ENCODE measurements around the gene ATXN1.

DNA sequence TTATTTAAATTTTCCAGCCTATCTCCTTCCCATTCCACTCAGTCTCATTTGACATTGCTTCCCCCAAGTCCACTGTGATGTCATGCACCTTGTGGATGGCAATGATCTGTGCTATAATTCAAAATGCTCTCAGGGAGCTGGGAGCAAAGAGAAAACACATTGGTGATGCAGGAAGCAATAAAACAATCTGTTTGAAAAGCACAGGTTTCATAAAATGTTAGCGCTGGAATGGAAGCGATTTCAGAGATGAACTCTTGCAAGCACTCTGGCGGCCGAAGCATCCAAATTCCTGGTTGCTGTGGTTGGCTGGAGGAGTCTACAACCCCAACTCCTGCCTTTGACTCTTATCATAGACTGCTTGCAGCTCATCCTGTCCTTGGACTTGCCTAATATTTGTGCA is 355.9 kb downstream of the ATXN1 start:
- no peak for TF ChIP-seq POLR2AphosphoS5 (IDR thresholded peaks at IDR 0.05; ENCODE audit: low read depth)
- TF ChIP-seq, protein P1, sequence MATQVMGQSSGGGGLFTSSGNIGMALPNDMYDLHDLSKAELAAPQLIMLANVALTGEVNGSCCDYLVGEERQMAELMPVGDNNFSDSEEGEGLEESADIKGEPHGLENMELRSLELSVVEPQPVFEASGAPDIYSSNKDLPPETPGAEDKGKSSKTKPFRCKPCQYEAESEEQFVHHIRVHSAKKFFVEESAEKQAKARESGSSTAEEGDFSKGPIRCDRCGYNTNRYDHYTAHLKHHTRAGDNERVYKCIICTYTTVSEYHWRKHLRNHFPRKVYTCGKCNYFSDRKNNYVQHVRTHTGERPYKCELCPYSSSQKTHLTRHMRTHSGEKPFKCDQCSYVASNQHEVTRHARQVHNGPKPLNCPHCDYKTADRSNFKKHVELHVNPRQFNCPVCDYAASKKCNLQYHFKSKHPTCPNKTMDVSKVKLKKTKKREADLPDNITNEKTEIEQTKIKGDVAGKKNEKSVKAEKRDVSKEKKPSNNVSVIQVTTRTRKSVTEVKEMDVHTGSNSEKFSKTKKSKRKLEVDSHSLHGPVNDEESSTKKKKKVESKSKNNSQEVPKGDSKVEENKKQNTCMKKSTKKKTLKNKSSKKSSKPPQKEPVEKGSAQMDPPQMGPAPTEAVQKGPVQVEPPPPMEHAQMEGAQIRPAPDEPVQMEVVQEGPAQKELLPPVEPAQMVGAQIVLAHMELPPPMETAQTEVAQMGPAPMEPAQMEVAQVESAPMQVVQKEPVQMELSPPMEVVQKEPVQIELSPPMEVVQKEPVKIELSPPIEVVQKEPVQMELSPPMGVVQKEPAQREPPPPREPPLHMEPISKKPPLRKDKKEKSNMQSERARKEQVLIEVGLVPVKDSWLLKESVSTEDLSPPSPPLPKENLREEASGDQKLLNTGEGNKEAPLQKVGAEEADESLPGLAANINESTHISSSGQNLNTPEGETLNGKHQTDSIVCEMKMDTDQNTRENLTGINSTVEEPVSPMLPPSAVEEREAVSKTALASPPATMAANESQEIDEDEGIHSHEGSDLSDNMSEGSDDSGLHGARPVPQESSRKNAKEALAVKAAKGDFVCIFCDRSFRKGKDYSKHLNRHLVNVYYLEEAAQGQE (IDR thresholded peaks at IDR 0.05; ENCODE audit: insufficient replicate concordance, low read depth) = no peak
- TF ChIP-seq, protein P2, sequence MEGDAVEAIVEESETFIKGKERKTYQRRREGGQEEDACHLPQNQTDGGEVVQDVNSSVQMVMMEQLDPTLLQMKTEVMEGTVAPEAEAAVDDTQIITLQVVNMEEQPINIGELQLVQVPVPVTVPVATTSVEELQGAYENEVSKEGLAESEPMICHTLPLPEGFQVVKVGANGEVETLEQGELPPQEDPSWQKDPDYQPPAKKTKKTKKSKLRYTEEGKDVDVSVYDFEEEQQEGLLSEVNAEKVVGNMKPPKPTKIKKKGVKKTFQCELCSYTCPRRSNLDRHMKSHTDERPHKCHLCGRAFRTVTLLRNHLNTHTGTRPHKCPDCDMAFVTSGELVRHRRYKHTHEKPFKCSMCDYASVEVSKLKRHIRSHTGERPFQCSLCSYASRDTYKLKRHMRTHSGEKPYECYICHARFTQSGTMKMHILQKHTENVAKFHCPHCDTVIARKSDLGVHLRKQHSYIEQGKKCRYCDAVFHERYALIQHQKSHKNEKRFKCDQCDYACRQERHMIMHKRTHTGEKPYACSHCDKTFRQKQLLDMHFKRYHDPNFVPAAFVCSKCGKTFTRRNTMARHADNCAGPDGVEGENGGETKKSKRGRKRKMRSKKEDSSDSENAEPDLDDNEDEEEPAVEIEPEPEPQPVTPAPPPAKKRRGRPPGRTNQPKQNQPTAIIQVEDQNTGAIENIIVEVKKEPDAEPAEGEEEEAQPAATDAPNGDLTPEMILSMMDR (IDR thresholded peaks at IDR 0.05; ENCODE audit: insufficient read depth, low read length) = no peak
- no peak for TF ChIP-seq GABPA (IDR thresholded peaks at IDR 0.05; ENCODE audit: low read depth)

All from HL-60 (cell line).